ENCODE results near the gene ATN1.

The ATN1 gene

GRCh38 chr12:6961695-6962284 lies 34.0 kb downstream of the ATN1 start:
- Mint-ChIP-seq H3K4me1 (peaks cover 79% of the 10 kb centered on the region), H3K36me3 (peaks cover 31% of the 10 kb centered on the region), H3K27me3 (no peaks in the 10 kb centered on the region), H3K9me3 (no peaks in the 10 kb centered on the region), H3K27ac (peak overlapping the region; percentile 97), H3K4me3 (peak overlapping the region; percentile 84)

- Mint-ChIP-seq H3K27ac (peak overlapping the region; percentile 97), H3K36me3 (peaks cover 27% of the 10 kb centered on the region), H3K4me1 (peaks cover 73% of the 10 kb centered on the region), H3K27me3 (no peaks in the 10 kb centered on the region), H3K9me3 (no peaks in the 10 kb centered on the region), H3K4me3 (peak overlapping the region; percentile 84)
Measured at GRCh38 chr12:6962285-6963015, 34.7 kb downstream of the ATN1 start.

DNA sequence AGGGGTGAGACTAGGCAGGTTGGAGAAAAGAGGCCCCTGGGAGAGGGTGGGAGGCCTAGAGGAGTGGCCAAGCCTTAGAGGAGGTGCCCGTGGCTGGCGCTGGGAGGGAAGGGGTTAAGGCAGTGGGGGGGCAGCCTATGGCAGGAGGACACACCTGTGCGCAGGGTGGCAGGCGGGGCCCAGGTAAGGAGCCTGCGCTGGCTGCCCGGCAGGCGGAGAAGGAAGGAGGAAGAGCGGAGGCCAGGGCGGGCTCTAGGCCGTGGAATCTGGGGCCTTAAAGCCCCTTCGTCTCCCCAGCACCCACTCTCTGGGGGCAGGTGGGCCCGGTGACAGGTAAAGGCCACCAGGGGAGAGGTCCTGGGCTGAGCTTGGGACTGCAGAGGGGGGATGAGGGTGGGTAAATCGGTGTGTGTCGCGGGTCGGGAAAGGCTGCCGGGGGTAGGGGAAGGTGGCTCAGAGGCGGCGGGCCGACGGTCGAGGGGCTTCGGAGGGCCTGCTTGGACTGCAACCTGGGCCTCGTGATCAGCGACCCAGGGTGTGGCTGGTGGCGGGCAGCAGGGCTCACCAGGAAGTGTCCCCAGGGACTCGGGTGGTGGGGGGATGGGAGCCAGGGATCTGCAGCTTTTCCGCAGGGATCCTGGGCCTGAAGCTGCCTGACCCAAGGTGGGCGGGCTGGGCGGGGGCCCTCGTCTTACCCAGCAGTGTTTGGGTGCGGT lies 35.4 kb downstream of the ATN1 start:
- peaks cover 26% of the 10 kb centered on the region for H3K36me3 Mint-ChIP-seq
- no peak overlapping the region for H3K4me3 Mint-ChIP-seq
- H3K4me1 Mint-ChIP-seq = peaks cover 65% of the 10 kb centered on the region
- H3K27ac Mint-ChIP-seq = peak overlapping the region; percentile 97
- no peaks in the 10 kb centered on the region for H3K27me3 Mint-ChIP-seq
- no peaks in the 10 kb centered on the region for H3K9me3 Mint-ChIP-seq

- Mint-ChIP-seq H3K9me3 (no peaks in the 10 kb centered on the region), H3K4me3 (no peak overlapping the region), H3K4me1 (peaks cover 64% of the 10 kb centered on the region), H3K27me3 (no peaks in the 10 kb centered on the region), H3K27ac (peak overlapping the region; percentile 30), H3K36me3 (peaks cover 26% of the 10 kb centered on the region)
Measured at GRCh38 chr12:6963791-6964413, 36.1 kb downstream of the ATN1 start.

- peak overlapping the region; percentile 66 for H3K4me3 Mint-ChIP-seq
- peak overlapping the region; percentile 96 for H3K27ac Mint-ChIP-seq
- H3K27me3 Mint-ChIP-seq = no peaks in the 10 kb centered on the region
- H3K36me3 Mint-ChIP-seq = peaks cover 25% of the 10 kb centered on the region
- H3K9me3 Mint-ChIP-seq = no peaks in the 10 kb centered on the region
- H3K4me1 Mint-ChIP-seq = peaks cover 62% of the 10 kb centered on the region
Measured at GRCh38 chr12:6964605-6965025, 36.9 kb downstream of the ATN1 start.

DNA sequence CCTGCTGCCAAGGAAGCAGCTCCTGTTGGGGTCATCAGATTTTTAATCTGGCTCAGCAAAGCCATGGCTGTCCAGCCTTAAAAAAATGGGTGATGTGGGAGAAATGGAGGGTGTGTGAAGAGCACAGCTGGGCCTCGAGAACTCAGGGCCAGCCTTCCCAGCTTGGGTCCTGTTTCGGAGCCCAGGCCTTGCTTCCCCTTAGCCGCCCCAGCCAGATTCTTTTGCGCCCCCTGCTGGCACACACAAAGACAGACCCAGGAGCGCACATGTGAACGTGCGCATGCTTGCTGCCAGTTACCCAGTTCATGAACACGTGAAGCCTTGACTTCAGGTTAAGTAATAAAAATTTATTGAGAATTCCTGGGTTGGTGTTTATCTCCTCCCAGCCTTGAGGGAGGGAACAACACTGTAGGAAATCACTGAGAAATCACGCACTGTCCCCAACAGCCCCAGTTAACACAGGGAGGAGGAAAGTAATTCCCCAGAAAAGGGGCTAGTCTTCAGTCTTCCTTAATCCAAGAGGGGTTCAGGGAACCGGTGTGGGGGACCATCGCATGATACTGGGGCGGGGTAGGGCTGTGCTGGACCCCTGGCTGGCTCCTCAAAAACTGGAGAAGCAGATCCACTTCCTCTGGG lies 37.4 kb downstream of the ATN1 start:
- H3K27ac Mint-ChIP-seq = peak overlapping the region; percentile 96
- H3K4me3 Mint-ChIP-seq = peak overlapping the region; percentile 66
- H3K4me1 Mint-ChIP-seq = peaks cover 59% of the 10 kb centered on the region
- no peaks in the 10 kb centered on the region for H3K9me3 Mint-ChIP-seq
- peaks cover 25% of the 10 kb centered on the region for H3K36me3 Mint-ChIP-seq
- no peaks in the 10 kb centered on the region for H3K27me3 Mint-ChIP-seq

DNA sequence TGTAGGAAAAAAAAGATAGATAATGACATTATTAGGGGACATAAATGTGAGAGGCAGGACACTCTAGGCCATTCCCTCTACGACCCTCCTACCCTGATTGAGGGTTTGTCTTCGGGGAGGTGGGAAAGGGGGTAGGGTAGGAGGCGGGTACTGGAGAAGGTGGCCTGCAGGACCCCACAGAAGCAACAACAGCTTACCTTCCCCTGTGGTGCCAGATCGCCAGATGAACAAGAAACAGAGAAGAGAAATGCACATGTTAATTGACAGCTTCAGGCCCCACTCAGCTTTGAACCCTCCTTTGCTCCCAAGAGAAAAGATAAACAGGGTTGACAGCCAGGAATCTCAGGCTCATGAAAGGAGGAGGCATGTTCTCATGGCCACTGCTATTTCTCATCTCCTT lies 38.0 kb downstream of the ATN1 start:
- Mint-ChIP-seq H3K4me1 (peaks cover 54% of the 10 kb centered on the region), H3K36me3 (peaks cover 25% of the 10 kb centered on the region), H3K4me3 (peak overlapping the region; percentile 66), H3K27ac (peak overlapping the region; percentile 96), H3K27me3 (no peaks in the 10 kb centered on the region), H3K9me3 (no peaks in the 10 kb centered on the region)

GRCh38 chr12:6966351-6966750 lies 38.6 kb downstream of the ATN1 start:
- Mint-ChIP-seq H3K9me3 (no peaks in the 10 kb centered on the region), H3K27ac (peak overlapping the region; percentile 69), H3K36me3 (peaks cover 26% of the 10 kb centered on the region), H3K4me1 (peaks cover 51% of the 10 kb centered on the region), H3K27me3 (no peaks in the 10 kb centered on the region), H3K4me3 (peak overlapping the region; percentile 67)

GRCh38 chr12:6967651-6968100 lies 39.9 kb downstream of the ATN1 start:
- Mint-ChIP-seq H3K27me3 (no peaks in the 10 kb centered on the region), H3K27ac (peak overlapping the region; percentile 17), H3K9me3 (no peaks in the 10 kb centered on the region), H3K4me3 (no peak overlapping the region), H3K4me1 (peaks cover 50% of the 10 kb centered on the region), H3K36me3 (peaks cover 31% of the 10 kb centered on the region)

DNA sequence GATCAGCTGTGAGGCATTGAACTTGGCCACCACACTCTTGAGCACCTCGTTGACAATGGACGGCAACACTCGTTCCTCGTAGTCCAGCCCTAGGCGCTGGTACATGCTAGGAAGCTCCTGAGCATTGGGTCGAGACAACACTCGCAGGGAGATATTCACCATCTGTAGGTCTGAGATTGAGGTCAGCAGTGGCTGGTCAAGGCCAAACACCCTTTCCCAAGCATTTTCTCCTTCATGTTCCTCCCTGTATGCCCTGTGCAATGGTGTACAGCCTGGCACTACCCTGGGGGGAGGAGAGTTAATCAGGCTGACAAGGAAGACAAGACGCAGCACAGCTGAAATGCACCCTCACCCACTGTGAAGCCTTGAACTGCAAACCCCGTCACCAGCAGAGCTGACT lies 40.7 kb downstream of the ATN1 start:
- Mint-ChIP-seq H3K4me3 (peak overlapping the region; percentile 99), H3K36me3 (peaks cover 31% of the 10 kb centered on the region), H3K27me3 (no peaks in the 10 kb centered on the region), H3K9me3 (no peaks in the 10 kb centered on the region), H3K27ac (peak overlapping the region; percentile 85), H3K4me1 (peaks cover 52% of the 10 kb centered on the region)

GRCh38 chr12:6970096-6970527 lies 42.4 kb downstream of the ATN1 start:
- H3K9me3 Mint-ChIP-seq = no peaks in the 10 kb centered on the region
- H3K4me3 Mint-ChIP-seq = peak overlapping the region; percentile 99
- H3K27me3 Mint-ChIP-seq = no peaks in the 10 kb centered on the region
- peak overlapping the region; percentile 100 for H3K27ac Mint-ChIP-seq
- H3K36me3 Mint-ChIP-seq = peaks cover 34% of the 10 kb centered on the region
- H3K4me1 Mint-ChIP-seq = peaks cover 51% of the 10 kb centered on the region

GRCh38 chr12:6974180-6974579 lies 46.4 kb downstream of the ATN1 start:
- Mint-ChIP-seq H3K36me3 (peaks cover 25% of the 10 kb centered on the region), H3K27ac (peak overlapping the region; percentile 30), H3K4me1 (peaks cover 30% of the 10 kb centered on the region), H3K27me3 (no peaks in the 10 kb centered on the region), H3K4me3 (no peak overlapping the region), H3K9me3 (no peaks in the 10 kb centered on the region)

DNA sequence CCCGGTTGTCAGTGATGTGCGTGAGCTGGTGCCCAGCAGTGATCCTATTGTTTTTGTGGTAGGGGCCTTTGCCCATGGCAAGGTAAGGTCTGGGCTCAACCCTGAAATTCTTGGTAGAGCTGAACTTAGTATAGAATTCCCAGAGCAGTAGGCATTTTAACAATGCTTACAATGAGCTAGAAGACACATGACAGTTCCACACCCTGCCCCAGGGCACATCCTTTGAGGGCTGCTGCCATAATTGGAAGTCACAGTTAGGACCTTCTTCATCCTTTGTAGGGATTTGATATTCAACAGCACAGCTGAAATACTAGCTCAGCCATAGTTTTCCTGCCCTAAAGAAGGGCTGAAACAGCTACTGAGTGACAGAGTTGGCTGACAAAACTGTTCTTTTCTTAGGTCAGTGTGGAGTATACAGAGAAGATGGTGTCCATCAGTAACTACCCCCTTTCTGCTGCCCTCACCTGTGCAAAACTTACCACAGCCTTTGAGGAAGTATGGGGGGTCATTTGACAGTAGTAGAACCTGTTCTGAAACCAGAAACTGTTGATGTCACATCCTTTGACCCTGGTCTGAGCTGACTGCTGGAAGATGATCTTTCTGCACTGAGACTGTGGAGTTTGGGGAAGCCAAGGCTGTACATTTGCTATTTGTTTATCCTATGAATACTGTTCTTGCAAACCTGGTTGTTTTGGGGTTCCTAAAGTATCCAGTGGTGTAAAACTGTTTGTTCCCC lies 47.7 kb downstream of the ATN1 start:
- no peaks in the 10 kb centered on the region for H3K9me3 Mint-ChIP-seq
- H3K27ac Mint-ChIP-seq = peak overlapping the region; percentile 26
- H3K36me3 Mint-ChIP-seq = peaks cover 23% of the 10 kb centered on the region
- H3K27me3 Mint-ChIP-seq = no peaks in the 10 kb centered on the region
- H3K4me3 Mint-ChIP-seq = no peak overlapping the region
- peaks cover 28% of the 10 kb centered on the region for H3K4me1 Mint-ChIP-seq

- Mint-ChIP-seq H3K27ac (peak overlapping the region; percentile 76), H3K36me3 (peaks cover 13% of the 10 kb centered on the region)
Measured at GRCh38 chr12:6977653-6978052, 49.9 kb downstream of the ATN1 start.

More at GRCh38 chr12:6977653-6978052, 49.9 kb downstream of the ATN1 start:
- Mint-ChIP-seq H3K27me3 (no peaks in the 10 kb centered on the region), H3K4me1 (peaks cover 12% of the 10 kb centered on the region), H3K4me3 (no peak overlapping the region), H3K9me3 (no peaks in the 10 kb centered on the region)
